MCF 10A (cell line): ENCODE data around the gene MTSS2. TPM values are rescaled to one million over a fixed set of nuclear protein-coding genes. Genes with fewer than 3 reads are reported as not detected.

ENCODE experiments used
- BruUV-seq: library from RNA; stranded (reverse); fragments of 400-500 nt; replicated peaks from 2 replicates; lab custom pipeline; 2021; lab: Mats Ljungman, UMichigan
- CTCF ChIA-PET: fragments of 300-600 bp; sonication (Branson Sonifier 250); formaldehyde crosslinking; extraction: SDS; loops from one replicate; lab custom pipeline; 2021; ENCODE audit warnings: antibody characterized with exemption, inconsistent platforms; lab: Yijun Ruan, JAX
- POLR2A ChIA-PET: fragments of 300-600, 350-650 bp; sonication (Branson Sonifier 250); formaldehyde crosslinking; extraction: SDS; loops from one replicate; lab custom pipeline; 2020; ENCODE audit warnings: antibody characterized with exemption, inconsistent platforms; lab: Yijun Ruan, JAX
- DNase-seq: peaks from one replicate; pipeline ENCODE4 v3.0.0-alpha.2; 2018; ENCODE audit not compliant: unreplicated experiment
- H3K27ac Mint-ChIP-seq: one replicate; pipeline ENCODE4 v1.8.0; 2022; ENCODE audit warnings: mild to moderate bottlenecking, low read depth, mixed read lengths; ENCODE audit not compliant: unreplicated experiment
- H3K27me3 Mint-ChIP-seq: one replicate; pipeline ENCODE4 v1.8.0; 2022; ENCODE audit warnings: mixed read lengths; ENCODE audit not compliant: insufficient read depth, unreplicated experiment
- H3K36me3 Mint-ChIP-seq: one replicate; pipeline ENCODE4 v1.8.0; 2022; ENCODE audit warnings: mild to moderate bottlenecking, moderate library complexity, mixed read lengths; ENCODE audit not compliant: insufficient read depth, unreplicated experiment
- H3K4me1 Mint-ChIP-seq: one replicate; pipeline ENCODE4 v1.8.0; 2022; ENCODE audit warnings: mixed read lengths; ENCODE audit not compliant: insufficient read depth, unreplicated experiment
- H3K4me3 Mint-ChIP-seq: one replicate; pipeline ENCODE4 v1.8.0; 2022; ENCODE audit warnings: mild to moderate bottlenecking, moderate library complexity, mixed read lengths; ENCODE audit not compliant: unreplicated experiment
- H3K9me3 Mint-ChIP-seq: one replicate; pipeline ENCODE4 v1.8.0; 2022; ENCODE audit warnings: mixed read lengths; ENCODE audit not compliant: unreplicated experiment
- intact Hi-C: fragments of 100-400 bp; cut with micrococcal nuclease; formaldehyde crosslinking; loops from 2 replicates; pipeline ENCODE4 v1.14.1; 2022
- total RNA-seq: library from RNA; stranded (reverse); gene quantifications from 2 replicates; pipeline ENCODE4 v1.2.3, GENCODE V29; 2022
- TF ChIP-seq, protein P1 (sequence below): fragments of 200-600 bp; IDR thresholded peaks from one replicate; pipeline ENCODE4 v1.8.0; 2022; ENCODE audit warnings: antibody characterized with exemption, mild to moderate bottlenecking; ENCODE audit not compliant: unreplicated experiment

The MTSS2 gene
- total RNA-seq, 1 experiment from 2014 or later, result 75.8 TPM

DNA sequence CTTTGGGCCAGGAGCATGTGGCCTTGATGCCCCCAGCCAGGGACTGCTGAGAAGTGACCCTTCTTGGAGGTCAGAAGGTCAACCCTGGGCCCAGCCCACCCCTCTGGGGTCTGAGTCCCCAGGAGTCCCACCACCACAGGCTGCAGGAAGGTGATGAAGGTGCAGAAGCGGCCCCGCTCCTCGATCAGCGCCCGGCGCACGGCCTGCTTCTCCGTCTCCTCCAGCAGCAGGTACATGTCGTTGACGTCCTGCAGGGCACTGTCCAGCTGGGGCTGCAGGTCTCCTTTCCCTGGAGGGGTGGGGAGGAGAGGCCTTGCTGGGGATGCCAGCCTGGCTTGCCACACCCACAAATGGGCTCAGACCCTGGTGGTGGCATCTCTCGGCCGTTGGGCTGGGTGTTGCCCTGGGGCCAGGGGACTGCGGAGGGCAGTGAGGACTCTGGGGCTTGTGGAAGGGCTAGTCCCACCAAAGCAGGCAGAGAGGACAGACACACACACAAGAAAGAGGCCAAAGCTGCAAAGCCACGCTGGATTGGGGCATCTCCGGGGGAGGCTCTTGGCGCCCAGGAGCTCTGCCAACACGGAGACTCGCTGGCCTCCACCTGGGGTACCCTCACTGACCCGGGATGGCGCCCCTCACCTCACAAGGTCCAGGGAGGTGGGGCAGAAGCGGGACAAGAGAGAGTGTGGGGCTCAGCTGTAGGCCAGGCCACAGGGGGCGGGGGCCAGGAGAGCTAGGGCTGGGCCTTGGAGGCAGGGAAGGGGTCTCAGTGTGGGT, 7.5 kb downstream of the MTSS2 start:
- H3K27ac Mint-ChIP-seq, result no peak overlapping the region

DNA sequence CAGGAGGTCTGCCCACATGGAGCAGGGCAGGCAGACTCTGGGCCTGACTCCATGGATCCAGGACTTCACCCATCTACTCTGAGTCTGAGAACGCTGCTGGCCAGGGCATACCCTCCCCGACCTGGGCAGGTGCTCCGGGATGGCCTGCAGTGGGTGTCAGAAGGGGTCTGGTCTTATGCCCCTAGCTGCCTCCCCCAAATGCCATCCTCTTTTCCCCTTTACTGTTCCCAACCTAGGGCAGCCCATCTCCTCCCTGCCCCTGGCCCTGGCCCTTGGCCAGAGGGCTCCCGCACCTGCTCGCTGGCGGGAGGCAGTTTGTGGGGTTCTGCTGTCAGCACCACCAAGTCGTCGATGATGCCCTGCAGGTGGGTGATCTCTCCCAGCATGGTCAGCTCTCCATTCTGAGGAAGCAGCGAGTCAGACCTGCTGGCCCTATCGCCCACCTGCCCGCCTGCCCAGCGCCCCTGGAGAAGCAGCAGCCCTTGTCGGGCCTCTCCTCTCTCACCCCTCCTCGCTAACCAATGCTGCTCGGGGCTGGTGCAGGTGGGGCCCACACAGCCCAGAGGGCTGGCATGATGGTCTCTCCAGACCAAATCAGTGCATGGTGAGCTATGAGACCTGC, 8.2 kb downstream of the MTSS2 start:
- Mint-ChIP-seq H3K27me3 (no peaks in the 10 kb centered on the region), H3K27ac (no peak overlapping the region), H3K4me1 (peaks cover 1% of the 10 kb centered on the region), H3K9me3 (no peaks in the 10 kb centered on the region), H3K4me3 (no peak overlapping the region), H3K36me3 (peaks cover 58% of the 10 kb centered on the region)
- intact Hi-C loops, result no loop called here
- ChIA-PET POLR2A (no interaction called here), CTCF (interaction anchor here (0.6 to 10.5 kb wide), 2 partner anchors 68 to 92 kb away, joined by 4 to 121 read pairs; no protein-coding TSS in a partner anchor)
- BruUV-seq, result no TSS peak
- TF ChIP-seq, protein P1, sequence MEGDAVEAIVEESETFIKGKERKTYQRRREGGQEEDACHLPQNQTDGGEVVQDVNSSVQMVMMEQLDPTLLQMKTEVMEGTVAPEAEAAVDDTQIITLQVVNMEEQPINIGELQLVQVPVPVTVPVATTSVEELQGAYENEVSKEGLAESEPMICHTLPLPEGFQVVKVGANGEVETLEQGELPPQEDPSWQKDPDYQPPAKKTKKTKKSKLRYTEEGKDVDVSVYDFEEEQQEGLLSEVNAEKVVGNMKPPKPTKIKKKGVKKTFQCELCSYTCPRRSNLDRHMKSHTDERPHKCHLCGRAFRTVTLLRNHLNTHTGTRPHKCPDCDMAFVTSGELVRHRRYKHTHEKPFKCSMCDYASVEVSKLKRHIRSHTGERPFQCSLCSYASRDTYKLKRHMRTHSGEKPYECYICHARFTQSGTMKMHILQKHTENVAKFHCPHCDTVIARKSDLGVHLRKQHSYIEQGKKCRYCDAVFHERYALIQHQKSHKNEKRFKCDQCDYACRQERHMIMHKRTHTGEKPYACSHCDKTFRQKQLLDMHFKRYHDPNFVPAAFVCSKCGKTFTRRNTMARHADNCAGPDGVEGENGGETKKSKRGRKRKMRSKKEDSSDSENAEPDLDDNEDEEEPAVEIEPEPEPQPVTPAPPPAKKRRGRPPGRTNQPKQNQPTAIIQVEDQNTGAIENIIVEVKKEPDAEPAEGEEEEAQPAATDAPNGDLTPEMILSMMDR, result no peak
- no peak for DNase-seq

More for the DNA sequence above, 7.5 kb downstream of the MTSS2 start:
- intact Hi-C loops, result no loop called here
- ChIA-PET CTCF (interaction anchor here (0.6 to 10.5 kb wide), 6 partner anchors 32 to 98 kb away, joined by 3 to 121 read pairs (median 4); no protein-coding TSS in a partner anchor), POLR2A (no interaction called here)
- DNase-seq, result no peak
- TF ChIP-seq, protein P1, result no peak
- Mint-ChIP-seq H3K27me3 (no peaks in the 10 kb centered on the region), H3K4me1 (peaks cover 5% of the 10 kb centered on the region), H3K9me3 (no peaks in the 10 kb centered on the region), H3K4me3 (no peak overlapping the region), H3K36me3 (peaks cover 51% of the 10 kb centered on the region)
- BruUV-seq, result no TSS peak

DNA sequence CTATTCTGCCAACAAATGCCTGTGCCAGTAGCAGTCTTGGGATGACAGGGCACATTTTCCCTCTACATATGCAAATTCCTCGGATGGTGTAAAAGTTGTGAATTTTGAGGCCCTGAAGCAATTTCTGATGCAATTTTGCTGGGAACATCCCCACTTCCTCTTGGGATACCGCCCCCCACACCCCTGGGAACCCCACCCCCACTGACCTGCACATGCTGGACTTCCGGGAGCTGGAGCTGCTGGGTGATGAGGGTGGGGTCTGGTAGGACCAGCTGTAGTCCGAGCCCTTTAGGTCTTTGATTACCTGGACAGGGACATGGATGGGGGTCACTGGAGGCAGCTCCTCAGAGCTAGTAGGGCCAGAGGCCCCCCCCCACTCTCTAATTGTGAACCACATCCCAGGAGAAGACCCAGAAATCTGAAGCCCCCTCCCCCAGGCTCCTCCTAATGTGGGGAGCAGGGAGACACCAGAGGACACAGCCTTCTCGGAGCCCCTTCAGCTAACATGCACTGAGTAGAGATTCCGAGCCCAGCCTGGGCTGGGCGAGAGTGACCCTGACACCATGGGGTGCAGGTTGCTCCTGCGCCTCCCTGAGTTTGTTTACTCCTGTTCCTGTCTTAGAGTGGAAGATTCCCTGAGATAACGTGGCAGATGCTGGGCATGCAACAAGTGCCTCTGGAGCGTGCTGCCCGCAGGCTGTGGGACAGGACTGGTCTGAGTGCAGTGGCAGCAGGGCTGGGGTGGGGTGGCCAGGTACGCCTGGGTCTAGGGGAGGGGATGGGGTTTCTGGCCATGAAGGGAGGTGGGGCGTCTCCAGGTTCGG, 9.0 kb downstream of the MTSS2 start:
- Mint-ChIP-seq H3K27ac (peak overlapping the region; percentile 64), H3K4me1 (no peaks in the 10 kb centered on the region), H3K27me3 (no peaks in the 10 kb centered on the region), H3K4me3 (no peak overlapping the region), H3K9me3 (no peaks in the 10 kb centered on the region), H3K36me3 (peaks cover 66% of the 10 kb centered on the region)
- no peak for DNase-seq
- ChIA-PET CTCF (interaction anchor here (0.6 to 10.5 kb wide), 2 partner anchors 93 to 143 kb away, joined by 3 to 121 read pairs; no protein-coding TSS in a partner anchor), POLR2A (no interaction called here)
- no TSS peak for BruUV-seq
- TF ChIP-seq, protein P1, result no peak
- intact Hi-C loops, result no loop called here
